Measurements from ENCODE around the gene ATG16L2.
A peak's percentile ranks its signal among the peaks of the same experiment; 100 is the strongest.

ATG16L2 gene, protein sequence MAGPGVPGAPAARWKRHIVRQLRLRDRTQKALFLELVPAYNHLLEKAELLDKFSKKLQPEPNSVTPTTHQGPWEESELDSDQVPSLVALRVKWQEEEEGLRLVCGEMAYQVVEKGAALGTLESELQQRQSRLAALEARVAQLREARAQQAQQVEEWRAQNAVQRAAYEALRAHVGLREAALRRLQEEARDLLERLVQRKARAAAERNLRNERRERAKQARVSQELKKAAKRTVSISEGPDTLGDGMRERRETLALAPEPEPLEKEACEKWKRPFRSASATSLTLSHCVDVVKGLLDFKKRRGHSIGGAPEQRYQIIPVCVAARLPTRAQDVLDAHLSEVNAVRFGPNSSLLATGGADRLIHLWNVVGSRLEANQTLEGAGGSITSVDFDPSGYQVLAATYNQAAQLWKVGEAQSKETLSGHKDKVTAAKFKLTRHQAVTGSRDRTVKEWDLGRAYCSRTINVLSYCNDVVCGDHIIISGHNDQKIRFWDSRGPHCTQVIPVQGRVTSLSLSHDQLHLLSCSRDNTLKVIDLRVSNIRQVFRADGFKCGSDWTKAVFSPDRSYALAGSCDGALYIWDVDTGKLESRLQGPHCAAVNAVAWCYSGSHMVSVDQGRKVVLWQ

DNA sequence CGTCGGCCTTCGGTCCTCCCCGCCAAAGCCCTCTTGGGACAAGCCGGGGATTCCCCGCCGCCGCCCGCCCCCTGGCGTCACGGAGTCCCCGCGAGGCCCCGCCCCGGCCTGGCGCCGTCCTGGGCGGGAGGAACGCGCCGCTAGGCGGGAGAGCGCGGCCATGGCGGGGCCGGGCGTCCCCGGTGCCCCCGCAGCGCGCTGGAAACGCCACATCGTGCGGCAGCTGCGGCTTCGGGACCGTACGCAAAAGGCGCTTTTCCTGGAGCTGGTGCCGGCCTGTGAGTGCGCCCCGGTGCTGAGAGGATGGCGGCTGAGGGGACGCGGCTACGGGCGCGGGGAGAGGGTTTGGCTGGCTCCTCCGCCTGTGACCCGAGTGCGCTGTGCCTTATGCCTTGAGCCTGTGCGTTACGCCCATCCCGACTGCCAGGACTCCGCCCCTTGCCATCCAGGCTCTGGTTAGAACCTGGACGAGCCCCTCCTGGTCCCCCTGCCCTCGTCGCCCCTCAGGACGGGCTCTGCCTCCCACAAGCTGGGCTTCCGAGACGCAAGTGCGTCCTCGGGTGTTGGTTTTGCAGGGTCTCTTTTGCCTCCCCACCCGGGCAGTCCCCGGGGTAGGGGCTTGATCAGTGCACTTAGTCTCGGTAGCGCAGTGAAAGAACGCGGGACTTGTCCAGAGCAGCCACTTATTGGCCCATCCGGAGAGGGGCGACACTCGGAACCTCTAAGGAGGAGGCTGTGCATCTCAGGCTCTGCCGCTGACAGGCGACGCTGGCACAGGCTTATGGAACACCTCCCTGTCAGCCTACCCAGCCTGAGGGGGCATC lies at the start of gene ATG16L2:
Gene ATG16L2 (plus strand): TSS at position 126 of the 824 bp plus-strand sequence. CDS start 35 bp downstream, at position 161.
- peak; percentile 76 to 85 for DNase-seq

DNA sequence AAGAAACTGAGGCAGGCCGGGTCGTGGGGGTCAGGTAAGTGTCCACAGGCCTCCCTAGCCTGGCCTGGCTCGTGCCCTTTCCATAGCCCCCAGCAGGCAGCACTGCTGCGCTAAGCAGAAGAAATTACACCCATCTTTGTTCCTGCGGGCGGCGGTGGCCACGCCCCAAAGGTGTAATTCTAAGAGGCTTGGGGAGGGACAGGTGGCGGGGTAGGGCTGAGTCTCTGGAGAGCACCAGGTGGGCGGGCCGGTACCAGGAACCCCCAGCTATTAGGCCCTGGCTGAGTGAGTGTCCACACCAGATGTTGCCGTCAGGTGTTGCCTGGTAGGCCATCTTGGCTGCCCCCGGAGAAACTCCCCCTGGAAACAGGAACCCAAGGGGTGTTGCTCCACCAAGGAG lies 49.7 kb upstream of the ATG16L2 start:
- peak; percentile 21 to 38 for DNase-seq

DNA sequence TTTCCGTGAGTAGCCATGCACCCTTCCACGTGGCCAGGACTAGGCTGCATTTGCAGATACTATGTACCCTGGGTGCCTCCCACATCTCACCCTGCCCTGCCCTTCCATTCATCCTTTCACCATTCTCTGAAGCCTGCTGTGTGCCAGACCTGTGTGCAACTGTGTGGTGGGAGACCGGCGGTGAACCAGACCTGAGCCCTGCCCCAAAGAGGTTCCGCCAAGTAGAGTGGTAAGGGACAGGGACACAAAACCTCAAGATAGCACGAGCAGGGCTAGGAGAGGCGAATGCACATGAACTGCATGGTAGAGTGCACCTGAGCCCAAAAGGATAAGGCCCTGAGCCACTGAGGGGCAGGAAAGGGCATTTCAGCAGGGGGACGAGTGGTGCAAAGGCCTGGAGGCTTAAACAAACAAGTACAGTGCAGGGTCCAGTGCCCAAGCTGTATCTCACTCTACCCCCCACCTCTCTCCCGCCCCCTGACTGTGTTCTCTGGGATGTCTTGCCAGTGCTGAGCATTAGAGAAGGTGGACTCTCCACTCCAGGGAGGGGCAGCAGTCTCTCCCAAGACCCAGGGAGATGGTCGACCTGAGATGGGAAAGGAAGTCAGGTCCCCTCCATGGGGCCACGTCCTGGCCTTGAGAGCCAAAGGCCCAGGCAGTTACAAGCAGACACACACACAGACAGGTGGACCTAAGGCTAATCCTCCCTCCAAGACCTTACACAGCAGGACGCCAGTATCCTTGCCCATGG lies 47.9 kb upstream of the ATG16L2 start:
- DNase-seq, result no peak

DNA sequence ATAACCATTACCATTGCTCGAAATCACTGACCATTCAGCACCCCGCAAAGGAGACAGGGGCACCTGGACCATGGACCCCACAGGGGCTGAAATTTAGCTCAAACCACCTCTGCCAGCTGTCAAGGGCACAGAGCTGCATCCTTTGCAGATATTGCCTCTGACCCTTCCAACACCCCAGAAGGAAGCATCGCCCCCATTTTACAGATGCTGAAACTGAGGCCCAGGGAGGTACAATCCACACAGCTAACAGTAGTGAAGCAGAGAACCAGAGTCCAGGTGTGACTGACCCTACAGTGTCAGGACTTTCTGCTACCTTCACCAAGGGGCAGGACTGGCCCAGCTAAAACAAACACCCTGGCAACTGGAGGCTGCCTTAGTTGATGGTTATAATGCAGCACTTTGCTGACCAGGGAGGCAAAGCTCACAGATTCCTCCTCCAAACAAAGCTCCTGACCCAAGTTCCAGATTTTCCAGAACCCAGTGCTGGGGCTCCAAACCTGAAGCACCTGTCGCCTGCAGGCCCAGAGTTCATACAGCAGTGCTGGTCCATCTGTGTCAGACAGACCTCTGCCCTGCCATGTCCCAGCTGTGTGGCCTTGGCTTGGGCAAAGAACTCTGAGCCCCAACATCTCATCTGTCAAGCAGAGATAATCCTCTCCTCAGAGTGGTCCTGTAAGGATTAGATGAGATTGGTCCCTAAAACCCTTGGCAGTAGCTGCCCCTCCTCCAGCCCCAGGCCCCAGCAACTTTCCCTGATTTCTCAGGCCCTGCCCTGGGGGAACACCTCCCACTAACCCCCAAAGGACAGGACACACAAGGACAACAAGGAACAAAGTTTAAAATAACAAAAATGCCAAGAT lies 46.8 kb upstream of the ATG16L2 start:
- DNase-seq, result no peak

DNA sequence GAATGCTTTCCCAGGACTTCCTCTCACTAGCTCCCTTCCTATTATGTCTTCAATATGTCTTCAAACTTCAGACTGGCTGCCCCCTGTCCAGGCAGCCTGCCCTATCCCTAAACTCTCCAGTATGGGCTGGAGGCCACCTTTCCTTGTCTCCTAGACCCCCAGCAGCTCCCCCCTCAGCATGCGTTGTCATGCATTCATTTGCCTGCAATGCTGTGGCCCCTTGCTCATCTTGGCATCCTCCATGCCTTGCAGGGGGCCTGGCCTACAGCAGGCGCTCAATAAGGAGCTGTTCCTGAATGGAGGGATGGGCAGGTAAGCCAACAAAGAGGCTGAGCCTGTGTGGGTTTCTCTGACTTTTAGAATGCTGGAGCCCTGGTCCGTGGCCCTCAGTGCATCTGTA lies 45.6 kb upstream of the ATG16L2 start:
- no peak for DNase-seq

DNA sequence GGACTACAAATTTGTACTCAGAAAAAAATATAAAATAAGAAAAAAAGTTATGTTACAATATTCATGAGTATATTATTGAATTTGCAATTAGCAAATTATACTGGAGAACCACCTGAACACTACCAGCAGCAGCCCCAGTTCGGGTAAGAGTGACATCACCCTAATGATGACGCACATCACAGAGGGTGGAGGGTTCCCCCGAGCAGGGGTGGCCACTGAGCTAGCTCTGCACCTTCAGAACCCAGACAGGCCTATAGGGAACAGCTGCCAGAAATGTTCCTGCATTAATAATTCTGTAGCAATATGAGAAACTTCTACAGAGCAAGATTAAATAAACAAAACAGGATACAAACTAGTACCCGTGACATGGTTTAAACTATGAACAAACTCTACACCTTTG lies 44.5 kb upstream of the ATG16L2 start:
- DNase-seq, result no peak

DNA sequence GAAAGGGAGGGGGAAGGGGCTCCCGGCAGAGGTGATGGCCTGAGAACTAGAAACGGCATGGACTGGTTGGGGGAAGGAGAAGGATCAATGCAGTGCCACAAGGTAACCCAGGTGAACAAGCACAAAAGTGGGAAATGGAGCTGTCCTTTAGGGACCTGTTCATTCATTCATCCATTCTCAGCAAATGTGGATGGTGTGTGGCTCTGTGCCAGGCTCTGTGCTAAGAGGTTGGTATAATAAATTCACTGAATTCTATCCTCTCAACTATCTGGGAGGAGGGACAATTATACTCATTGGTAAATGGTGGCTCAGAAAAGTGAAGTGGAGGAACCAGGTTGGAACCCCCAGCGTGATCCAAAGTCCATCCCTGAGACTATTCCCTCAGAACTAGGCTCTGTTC lies 43.4 kb upstream of the ATG16L2 start:
- DNase-seq, result no peak

DNA sequence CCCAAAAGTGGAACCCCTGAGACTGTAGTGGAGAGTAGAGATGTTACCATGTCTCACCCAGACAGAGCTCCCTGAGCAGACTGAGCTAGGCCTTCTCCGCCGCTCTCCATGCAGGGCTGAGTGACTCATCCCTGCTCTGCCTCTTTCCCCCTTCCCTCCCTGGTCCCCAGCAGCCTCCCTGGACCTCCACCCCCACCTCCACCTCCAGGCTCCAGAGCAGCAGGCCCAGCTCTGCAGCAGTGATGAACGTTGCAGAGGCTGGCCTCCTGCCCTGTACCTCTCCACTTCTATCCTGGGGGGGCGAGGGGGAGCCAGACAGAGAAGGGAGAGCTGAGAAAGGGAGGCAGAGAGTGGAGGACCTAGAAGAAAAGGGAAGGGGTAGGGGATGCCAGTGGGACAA lies 42.7 kb upstream of the ATG16L2 start:
- no peak for DNase-seq

DNA sequence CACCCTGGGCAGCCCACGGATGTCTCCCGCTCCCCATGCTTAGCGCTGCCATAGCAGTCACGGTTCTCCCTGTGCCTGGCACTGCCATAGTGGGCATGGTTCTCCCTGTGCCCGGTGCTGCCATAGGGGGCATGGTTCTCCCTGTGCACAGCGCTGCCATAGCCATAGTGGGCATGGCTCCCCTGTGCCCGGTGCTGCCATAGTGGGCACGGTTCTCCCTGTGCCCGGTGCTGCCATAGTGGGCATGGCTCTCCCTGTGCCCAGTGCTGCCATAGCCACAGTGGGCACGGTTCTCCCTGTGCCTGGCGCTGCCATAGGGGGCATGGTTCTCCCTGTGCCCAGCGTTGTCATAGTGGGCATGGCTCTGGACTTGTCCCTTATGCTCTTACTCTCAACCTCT lies 42.2 kb upstream of the ATG16L2 start:
- DNase-seq, result no peak

DNA sequence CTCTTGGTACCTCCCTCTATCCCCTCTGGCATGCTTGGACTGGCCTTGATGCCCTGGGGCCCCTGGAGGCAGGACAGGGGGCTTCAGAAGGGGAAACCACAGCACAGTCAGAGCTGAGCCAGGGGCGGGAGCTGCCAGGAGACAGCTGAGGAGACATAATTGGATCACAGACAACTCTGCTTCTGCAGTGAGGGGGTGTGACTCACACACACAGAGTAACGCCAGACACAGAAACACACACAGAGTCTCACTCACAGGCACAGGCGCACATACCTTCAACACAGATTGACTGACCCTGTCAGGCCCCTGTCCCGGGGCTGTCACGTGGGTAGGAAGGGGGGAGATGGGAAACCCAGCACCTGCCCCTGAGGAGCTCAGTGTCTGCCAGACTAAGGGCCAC lies 40.9 kb upstream of the ATG16L2 start:
- DNase-seq, result no peak

DNA sequence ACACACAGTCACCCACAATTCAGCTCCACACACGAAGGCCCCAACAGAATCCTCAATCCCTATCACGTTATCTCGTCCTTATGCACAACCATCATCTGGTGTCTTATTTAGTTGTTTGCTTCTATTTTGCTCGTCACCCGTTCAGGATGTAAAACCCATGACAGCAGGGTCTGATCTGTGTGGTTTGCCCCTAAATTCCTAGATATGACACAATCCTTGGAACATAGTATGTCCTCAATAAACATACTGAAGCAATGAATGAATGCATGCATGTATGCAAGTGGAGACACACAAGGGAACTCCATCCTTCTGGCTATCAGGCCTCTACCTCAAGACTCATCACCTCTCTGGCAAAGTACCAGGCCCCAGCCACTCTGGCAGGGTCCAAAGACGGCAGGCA lies 40.5 kb upstream of the ATG16L2 start:
- no peak for DNase-seq

DNA sequence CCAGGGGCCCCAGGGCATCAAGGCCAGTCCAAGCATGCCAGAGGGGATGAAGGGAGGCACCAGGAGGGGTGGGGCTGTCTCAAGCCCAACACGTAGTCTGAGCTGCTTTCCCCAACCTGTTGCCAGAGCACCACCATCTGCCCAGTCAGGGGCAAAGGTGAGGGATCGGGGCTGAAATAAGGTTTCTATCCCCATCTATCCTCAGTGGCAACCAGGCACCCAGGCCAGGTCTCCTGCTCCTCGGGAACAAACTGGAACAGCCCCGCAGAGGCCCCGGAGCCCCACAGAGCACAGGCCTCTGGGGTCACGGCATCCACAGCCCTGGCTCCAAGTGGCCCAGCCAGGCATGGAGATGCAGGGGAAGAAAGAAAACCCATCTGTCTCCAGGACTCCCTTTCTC lies 39.7 kb upstream of the ATG16L2 start:
- DNase-seq, result no peak

DNA sequence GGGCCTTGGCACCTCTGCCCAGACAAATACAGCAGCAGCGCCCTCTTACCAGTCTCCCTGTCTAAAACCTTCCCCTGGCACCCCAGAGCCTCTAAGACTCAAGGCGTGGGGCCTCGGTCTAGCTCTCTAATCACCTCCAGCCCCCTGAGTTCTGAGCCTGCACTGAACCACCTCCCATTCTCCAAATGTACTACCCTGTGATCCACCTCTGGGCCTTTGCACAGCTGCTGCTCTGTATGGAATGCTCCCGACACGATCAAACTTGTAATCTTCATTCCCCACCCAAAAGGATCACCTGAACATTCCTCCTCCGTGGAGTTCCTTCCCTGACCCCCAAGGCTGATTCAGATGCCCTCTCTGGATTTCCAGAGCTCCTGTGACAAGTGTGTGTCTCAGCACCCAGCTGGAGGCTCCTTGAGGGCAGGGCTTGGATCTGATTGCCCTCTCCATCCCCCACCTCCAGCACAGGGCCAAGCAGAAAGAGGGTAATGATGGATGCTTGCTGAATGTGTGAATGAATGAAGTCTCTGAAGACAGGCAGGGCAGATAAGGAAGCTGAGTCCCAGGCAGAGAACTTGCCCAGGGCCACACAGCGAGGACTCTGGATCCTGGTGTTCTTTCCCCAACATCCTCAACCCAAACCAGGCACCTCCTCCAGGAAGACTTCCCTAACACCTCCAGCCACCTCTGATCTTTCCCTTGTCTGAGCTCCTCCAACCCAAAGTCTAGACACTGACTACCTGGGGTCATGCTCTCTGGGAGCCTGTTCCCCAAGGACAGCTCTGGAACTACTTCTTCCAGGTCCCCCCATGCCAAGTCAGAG lies 38.7 kb upstream of the ATG16L2 start:
- no peak for DNase-seq

DNA sequence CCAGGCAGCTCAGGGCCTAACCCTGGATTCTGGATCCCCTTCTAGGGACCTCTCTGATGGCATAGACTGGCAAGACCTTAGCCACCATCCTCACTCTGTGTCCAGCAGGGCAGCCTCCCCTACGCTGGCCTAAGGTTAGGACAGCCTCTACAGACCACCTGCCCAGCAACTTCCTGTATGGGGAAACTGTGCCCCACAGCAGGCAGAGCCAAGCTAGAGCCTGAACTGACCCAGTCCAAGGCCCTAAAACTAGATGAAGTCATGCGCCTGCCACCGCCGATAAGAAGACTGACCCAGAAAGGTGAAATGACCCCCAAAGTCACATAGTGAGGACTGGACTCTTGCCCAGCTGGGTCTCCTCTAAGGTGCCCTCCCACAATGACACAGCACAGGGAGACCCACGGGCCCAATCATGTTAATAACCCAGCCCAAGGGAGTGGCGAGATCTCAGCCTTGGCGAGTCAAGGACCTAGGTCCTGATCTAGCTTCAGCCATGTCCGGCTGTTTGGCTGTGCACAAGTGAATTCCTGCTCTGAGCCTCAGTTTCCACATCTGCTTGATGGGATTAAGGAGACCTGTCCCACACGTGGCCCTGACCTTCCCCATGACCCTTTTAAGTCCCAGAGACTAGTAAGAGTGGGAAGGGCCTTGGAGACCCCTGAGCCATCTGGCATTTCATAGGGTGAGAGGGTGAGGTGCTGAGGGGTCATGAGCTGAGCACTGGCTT lies 37.9 kb upstream of the ATG16L2 start:
- DNase-seq, result no peak

DNA sequence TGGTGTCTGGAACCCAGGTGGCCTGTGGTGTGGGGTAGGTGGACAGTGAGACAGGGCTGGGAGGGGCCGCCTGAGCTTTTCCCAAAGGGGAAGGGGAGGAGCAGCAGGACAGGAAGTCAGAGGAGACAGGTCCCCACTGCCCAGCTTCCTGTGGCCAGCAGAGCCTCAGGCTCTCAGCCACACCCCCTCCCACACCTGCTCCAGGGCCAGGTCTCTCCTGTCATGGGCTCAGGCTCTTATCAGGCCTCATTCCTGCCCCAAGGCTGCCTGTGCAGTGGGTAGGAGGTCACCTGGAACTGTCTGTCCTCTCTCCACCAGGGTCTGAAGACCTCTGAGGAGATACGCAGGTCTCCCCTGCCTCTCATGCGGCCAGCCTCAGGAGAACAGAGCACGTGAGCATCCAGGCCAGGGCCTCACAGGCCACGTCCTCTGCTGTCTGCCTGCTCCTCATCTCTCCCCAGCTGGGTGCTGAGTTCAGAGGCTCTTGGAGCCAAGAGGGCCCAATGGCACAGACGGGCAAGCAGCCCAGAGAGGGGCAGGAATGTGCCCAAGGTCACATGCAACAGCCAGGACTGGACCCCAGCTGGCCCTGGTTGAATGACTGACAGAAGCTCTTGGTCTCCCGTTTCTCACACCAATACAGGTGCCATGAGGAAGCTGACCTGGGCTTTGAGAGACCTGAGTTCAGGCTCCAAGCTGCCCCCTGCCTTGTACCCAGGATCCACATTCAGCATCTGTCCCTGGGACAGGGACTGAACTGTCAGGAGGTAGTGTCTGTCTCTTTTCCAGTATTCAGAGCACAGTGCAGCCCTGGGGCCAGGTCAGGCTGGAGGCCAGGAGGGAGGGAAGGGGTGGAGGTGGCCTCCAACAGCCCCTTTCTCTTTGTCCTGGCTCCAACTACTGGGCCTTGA lies 37.1 kb upstream of the ATG16L2 start:
- DNase-seq, result no peak

DNA sequence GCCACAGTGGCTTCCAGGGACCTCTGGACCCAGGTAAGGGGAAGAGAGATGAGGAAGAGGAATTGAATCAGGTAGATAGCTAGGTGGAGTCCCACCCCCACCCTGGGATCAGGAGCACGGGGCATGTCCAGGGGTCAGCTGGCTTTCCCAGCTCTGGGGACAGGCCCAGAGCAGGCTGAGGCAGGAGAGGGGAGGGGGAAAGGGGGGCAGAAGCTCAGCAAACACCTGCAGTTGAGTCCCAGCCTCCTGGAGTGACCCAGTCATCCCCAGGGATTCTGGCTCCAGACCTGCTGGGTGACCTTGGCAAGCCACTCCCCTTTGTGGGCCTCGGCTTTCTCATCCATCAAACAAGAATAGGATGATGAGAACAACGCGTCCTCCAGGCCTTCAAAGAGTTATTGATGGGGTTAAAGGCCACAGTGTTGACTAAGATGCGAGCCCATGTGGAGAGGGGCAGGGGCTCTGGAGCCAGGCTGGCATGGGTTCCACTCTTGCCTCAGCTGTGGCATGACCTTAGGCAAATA lies 36.4 kb upstream of the ATG16L2 start:
- no peak for DNase-seq

DNA sequence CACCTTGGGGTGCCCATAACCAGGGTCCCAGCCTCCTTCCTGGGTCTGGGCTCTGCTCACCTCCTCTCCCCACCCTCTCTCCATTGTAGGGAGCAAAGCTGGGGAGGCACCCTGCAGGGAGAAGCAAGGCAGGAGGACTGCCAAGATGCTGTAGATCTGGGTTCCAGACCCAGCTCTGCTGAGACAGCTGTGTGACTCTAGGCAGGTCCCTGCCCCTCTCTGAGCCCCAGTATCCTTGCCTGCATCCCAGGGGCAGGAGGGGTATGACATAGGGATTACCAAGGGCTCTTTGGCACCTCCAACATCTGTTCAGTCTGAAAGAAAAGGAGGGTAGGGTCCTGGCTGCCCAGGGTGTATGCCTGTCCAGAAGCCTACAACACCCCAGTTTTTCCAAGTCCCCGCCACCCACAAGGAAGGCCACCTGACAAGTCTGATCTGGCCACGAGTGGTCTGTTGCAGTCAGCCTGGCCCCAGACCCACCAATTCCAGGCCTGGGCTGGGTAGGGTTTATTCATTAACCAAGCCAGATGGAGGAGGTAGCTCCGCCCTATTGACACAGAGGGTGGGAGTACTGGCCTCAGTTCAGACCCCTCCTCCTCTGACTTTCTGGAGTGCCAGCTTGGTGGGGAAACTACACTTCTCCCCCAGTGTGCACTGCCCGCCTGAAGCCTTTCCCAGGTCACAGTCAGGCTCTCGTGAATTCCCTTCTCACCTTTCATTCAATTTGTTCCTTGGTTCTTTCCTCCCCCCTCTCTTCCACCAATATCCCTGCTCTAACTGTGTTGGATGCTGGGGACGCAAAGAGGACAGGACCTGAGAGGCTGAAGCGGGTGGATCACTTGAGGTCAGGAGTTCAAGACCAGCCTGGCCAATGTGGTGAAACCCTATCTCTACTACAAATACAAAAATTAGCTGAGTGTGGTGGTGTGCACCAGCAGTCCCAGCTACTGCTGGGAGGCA lies 35.4 kb upstream of the ATG16L2 start:
- DNase-seq, result no peak

All from NCI-H2081 (cell line).